Heart left ventricle (tissue), 13 donors: ENCODE measurements around the gene PLEKHA7.
"Not testable (repeated sequence)": the region's sequence is repeated elsewhere in the genome, so short reads cannot be mapped to it uniquely, and the experiment has no call there.

ENCODE experiments used
- CTCF ChIP-seq, 12 donors: fragments of 200-600 bp; sonication (generic) in 4 of 12; IDR thresholded peaks; one replicate each; pipeline versions ENCODE4 v1.5.0 to v1.8.0; 2018 to 2022; ENCODE audit warnings: antibody characterized with exemption in 12 of 12, mild to moderate bottlenecking in 5 of 12
- POLR2A ChIP-seq, 2 donors: fragments of 450-650 bp; IDR thresholded peaks; one replicate each; pipeline ENCODE4 v1.6.1; 2017; ENCODE audit warnings: antibody characterized with exemption in 2 of 2, mild to moderate bottlenecking in 2 of 2, moderate library complexity in 2 of 2
- donor health status: ischemic (EF 13 %, LVEDD 7.1; RV severe dilation, severe dysfunction).
- donor health status: DM: no; HTN: yes; CAD: no.
- donor health status: DM: no; HTN: no; CAD: no.
- donor health status: ischemic (EF 25% LVEDD 6.9; RV normal size, moderate dysfunction).
- donor health status: ischemic (EF 25% LVEDD 5.7; RV mildly dilated, moderate dysfunction).
- donor health status: ischemic (EF 35%, LVEDD 5.7; RV mildly dilated, moderate dysfunction).
- donor health status: nonischemic (EF 11% LVEDD 7.7; RV severe dilation, severe dysfunction).
- donor health status: DM: yes; HTN: yes; CAD: no.
- donor health status: PGD.
- donor health status: ischemic (EF 29% LVEDD 5.4; RV normal size, mild dysfunction).
- donor health status: nonischemic (EF 23%, LVEDD 6.1; RV moderate dilation, normal function).

GRCh38 chr11:16904761-16905160 lies 109.5 kb downstream of the PLEKHA7 start:
- TF ChIP-seq CTCF, POLR2A (IDR thresholded peaks at IDR 0.05): not testable (repeated sequence)
